Uterus (tissue), 2 donors: ENCODE measurements around the gene PPP2R2C.

Experiments used
- POLR2A ChIP-seq, 2 donors: fragments of 450-650 bp; IDR thresholded peaks; one replicate each; pipeline ENCODE4 v1.6.1; 2016; ENCODE audit warnings: antibody characterized with exemption in 2 of 2, mild to moderate bottlenecking in 1 of 2, moderate library complexity in 1 of 2
- TF ChIP-seq, protein P1 (sequence below), 4 experiments: fragments of 200-600 bp in 2 of 4; fragments of 450-650 bp in 2 of 4; sonication (generic) in 2 of 4; IDR thresholded peaks; one replicate each; pipeline ENCODE4 v1.5.1; 2016 to 2019; ENCODE audit warnings: antibody characterized with exemption in 4 of 4, mild to moderate bottlenecking in 2 of 4, moderate library complexity in 1 of 4

DNA sequence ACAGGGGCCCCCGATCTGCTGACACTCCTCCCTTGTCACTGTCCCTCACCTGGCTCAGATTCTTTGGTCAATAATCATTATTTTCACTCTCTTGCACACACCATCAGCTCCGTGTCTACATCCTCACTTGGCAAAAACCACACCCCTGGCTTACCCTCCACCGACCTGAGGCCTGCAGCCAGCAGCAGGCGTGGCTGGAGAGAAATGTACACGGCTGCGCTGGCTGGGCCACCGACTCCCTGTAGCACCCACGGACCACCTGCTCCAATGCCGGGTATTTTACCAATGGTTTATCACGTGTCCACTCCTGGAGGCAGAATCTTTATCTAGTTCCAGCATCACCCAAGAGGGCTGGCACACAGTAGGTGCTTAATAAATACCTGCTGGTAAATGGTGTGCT, 104.3 kb downstream of the PPP2R2C start:
- TF ChIP-seq, protein P1, sequence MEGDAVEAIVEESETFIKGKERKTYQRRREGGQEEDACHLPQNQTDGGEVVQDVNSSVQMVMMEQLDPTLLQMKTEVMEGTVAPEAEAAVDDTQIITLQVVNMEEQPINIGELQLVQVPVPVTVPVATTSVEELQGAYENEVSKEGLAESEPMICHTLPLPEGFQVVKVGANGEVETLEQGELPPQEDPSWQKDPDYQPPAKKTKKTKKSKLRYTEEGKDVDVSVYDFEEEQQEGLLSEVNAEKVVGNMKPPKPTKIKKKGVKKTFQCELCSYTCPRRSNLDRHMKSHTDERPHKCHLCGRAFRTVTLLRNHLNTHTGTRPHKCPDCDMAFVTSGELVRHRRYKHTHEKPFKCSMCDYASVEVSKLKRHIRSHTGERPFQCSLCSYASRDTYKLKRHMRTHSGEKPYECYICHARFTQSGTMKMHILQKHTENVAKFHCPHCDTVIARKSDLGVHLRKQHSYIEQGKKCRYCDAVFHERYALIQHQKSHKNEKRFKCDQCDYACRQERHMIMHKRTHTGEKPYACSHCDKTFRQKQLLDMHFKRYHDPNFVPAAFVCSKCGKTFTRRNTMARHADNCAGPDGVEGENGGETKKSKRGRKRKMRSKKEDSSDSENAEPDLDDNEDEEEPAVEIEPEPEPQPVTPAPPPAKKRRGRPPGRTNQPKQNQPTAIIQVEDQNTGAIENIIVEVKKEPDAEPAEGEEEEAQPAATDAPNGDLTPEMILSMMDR (IDR thresholded peaks at IDR 0.05) = no peak
- TF ChIP-seq POLR2A (IDR thresholded peaks at IDR 0.05) = no peak
